GM18507 (cell line): ENCODE data around the gene KLRG1.

ENCODE experiments used
- DNase-seq: peaks from one replicate; pipeline ENCODE4 v3.0.0; 2011; ENCODE audit warnings: low read depth; ENCODE audit not compliant: insufficient read length; ENCODE audit errors: extremely low spot score
- FAIRE-seq: peaks from 2 replicates; lab custom pipeline; 2011; peaks lifted over from hg19 to GRCh38; lab: Jason Lieb, UNC

Gene KLRG1

DNA sequence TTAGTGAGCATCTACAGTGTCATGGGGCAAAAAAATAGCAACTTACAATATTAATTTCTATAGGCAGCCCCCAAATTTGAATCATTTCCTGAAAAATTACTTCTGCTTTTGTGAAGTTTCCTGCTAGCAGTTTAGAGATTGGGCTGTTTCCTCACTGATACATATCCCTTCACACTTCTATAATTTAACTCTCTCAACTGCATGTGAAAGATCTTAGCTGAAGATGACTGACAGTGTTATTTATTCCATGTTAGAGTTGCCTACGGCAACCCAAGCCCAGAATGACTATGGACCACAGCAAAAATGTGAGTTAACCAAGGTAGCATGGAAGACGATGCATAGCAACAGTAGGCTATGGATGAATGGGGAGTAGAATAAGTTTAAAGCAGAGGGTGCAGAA is at the start of gene KLRG1:
KLRG1 (plus strand) TSS at position 134 of the 400 bp plus-strand sequence; CDS start at position 224, 90 bp downstream.
- DNase-seq (no peak), FAIRE-seq (peak; percentile 33)

DNA sequence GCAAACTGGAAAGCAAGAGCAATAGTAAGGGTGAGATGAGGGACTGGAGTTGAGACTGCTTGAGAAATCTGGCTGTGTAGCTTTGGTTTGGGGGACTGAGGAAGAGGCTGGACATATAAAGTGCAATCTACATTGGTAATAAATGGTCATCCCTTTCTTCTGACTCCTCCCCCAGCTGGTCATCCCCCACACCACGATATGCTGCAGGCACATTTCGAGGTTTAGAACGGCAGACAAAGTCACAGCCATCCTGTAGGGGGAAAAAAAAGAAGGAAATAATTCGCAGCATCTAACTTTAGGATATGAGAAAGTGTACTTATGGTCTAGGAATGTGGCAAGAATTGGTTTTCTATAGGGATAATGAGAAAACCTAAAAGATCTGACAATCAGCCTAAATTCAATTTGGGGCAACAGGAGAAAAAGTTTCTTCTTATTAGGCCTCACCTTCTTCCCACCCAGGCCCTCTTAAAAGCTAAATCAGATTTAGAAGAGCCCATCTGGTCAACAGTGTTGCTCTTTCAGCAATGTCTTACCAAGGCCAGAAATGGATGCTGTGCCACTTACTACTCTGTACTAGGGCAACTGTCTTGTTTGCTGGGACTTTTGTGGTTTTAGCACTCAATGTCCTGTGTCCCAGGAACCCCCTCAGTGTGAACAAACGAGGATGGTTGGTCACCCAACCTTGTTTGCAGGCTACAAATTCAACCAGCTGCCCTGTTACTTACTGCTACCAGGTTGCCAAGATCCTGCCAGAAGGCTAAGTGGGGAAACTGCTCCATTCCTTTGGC is 47.5 kb upstream of the KLRG1 start:
- no peak for DNase-seq
- no peak for FAIRE-seq

DNA sequence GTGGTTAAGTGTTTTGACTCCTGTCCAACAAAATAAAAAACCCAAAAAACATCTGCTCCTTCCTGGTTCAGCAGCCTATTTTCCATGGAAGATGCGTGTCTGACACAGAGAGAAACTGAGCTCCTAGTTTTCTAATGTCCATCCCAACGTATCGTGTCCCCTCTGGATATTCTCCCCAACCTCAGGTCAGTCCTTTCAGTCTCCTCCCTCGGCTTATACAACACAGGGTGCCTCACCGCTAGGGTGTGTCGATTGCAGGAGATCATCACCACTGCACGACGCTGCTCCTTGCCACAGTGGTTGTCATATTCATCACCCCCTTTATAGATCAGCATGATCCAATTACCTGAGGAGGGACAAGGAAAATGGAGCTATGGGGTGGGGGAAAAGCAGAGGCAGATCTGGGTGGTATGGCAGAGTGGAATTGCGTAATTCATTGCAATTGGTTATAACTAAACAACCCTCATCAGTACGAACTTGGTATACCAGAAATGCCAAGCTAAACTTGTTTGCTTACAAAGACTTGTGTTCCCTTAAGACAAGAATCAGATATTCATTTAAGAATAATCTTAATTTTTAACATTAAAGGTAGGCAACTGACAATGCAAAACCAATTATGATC is 45.7 kb upstream of the KLRG1 start:
- DNase-seq (no peak), FAIRE-seq (no peak)

DNA sequence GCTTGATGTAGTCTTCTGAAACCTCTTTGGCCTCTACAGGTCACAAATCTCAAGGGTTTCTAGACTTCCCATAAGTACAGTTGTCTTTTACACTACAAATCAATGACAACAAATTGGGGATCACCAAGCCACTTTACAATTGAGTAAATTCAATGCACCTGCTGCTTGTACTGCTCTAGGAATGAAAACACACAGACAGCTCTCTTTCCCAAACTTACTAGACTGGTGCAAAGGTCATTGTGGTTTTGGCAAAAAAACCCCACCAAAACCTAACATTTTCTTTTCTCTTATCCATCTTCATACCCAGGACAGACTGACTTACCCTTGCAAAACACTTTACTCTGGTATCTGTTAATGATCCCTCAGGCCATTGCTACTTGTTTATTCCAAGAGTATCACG is 42.6 kb upstream of the KLRG1 start:
- DNase-seq (no peak), FAIRE-seq (peak; percentile 74)

DNA sequence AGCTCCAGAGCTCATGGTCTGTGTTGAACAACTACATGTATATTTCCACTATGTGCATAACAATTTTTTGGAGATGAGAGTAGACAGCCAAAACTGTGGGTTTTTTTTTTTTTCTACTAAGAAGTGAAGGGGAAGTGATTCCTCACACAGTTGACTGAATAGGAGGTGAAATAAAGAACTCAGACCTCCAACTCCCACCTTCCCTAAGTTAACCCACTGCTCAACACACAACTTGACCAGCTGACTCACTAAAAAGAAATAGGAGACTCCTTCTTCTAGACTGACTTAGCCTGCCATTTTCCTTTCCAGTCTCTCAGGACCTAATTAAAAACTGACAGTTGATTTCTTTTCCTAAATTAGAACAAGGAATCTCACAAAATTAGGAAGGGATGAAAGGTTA is 41.6 kb upstream of the KLRG1 start:
- FAIRE-seq (peak; percentile 41), DNase-seq (no peak)

DNA sequence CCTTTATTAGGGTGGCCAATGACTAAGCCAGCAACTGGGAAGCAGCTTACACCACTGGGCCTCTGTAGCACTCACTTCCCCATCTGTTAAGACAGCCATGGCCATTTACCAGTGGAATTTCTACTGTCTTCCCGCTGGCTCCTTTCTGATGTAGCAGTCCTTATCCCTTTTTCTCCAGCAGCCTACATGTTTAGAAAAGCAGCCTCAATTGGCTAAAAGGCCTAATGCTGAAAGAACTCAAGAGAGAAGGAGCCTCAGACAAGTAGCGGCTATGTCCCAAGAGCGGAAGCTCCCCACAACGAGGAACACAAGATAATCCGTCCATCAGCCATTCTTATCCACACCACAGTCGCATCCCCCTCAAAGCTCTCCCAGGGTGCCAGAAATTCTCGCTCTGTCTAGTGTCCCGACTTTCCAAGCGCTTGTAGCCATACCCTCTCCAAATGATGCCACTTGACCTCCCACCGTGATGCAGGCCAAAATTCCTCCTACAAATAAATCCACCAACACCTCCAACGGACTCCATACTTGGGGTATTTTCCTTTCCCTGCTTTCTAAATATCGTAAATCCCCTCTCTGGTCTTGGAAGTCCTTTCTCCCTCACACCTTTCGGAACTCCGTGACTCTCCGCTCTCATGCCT is 40.5 kb upstream of the KLRG1 start:
- FAIRE-seq (peak; percentile 54), DNase-seq (no peak)

DNA sequence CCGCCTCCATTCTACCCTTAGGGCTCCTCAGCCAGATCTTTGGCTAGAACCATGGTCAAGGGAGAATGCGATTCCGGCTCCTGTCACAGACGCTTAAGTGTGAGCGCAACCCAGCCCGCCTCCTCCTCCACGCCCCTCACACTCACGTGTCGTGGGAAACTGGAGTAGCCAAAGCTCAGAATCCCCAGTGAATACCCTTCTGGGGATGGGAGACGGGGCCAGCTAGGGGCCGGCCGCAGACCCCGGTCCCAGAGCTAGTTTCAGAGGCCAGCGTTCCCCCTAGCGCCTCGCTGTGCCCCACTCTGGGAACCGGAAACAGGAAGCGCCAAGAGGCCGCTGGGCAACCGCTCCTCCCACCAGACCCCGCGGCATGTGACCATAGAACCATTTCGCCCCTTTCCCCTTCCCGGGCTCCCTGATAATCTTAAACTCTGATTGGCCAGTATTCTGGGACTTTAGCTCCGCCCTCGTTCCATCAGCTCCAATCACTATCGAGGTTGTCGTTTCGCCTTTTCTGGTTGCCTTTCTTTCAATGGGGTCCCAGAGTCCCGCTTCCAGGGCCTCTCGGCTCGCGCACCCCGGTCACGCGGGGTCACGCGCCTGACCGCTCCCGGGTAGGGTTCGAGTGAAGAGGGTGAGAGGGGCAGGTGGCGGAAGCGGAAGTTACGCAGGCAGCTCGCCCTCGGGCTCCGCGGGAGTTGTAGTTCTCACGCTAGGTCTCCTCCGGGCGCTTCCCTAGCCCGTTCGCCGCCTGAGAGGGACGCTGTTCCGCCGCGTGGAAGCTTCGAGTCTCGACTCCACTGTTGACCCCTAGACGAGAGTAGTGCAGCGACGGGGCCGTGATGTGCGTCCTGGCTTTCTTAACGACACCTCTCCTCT is 39.8 kb upstream of the KLRG1 start, which contains the start of gene M6PR:
M6PR (minus strand) TSS at position 304 of the 879 bp plus-strand sequence. CDS start 3,241 bp downstream, outside the sequence.
- DNase-seq (peak; percentile 89), FAIRE-seq (peak; percentile 98)

DNA sequence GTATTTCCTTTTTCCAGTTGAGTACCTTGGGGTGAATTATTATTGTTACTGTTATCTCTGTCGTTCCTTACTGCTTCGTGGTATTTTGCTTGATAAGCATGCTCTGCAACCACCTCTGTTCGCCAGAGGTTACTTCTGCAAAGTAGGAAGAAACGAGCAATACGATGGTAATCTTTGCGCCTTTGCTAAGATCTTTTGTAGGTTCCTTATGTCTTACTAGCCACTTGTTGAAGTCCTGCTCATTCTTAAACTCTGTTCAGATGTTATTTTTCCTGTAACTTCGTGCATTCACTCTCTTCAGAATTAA is 39.2 kb upstream of the KLRG1 start:
- no peak for FAIRE-seq
- DNase-seq = no peak

DNA sequence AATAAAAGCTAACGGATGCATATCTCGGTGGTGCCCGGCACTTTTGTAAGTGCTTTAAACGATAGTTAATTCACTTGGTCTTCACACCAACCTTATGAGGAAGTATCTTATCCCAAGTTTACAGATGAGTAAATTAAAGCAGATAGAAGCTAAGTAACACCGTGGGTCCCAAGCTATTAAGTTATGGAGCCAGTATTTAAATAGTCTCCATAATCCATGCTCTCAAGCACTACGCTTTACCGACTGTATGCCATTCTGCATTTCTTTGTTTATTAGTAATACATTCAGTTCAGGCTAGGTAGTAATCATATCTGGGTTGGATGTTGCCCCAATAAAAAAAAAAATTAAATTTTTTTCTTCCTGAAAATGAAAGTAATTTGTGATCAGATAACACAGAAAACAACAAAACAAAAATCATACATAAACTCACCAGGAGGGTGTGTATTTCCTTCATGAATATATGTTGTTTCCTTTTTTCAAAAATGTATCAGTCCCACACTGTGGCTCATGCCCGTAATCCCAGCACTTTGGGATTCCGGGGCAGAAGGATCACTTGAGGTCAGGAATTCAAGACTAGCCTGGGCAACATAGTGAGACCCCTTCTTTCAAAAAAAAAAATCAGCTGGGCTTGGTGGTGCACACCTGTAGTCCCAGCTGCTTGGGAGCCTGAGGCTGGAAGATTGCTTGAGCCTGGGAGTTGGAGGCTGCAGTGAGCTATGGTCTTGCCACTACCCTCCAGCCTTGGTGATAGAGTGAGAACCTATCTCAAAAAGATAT is 38.5 kb upstream of the KLRG1 start:
- peak; percentile 69 for FAIRE-seq
- DNase-seq = no peak

DNA sequence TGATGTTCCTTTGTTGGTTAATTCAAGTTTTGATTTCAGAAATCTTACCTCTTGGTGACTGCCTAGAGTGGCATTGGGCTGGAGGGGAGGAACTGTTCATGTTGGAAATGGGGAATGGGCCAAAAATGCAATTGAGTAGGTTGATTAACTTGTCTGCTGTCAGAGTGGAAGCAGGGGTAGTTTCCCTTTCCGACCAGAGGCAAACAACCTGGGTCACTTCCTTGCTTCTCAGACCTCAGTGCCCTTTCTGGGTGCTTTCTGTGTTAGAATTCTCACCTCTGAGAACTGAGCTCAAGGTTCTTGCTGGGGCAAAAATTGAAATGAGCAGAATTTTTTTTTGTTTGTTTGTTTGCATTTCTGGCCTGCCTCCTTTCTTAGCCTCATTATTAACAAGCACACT is 37.6 kb upstream of the KLRG1 start:
- DNase-seq (no peak), FAIRE-seq (peak; percentile 58)

DNA sequence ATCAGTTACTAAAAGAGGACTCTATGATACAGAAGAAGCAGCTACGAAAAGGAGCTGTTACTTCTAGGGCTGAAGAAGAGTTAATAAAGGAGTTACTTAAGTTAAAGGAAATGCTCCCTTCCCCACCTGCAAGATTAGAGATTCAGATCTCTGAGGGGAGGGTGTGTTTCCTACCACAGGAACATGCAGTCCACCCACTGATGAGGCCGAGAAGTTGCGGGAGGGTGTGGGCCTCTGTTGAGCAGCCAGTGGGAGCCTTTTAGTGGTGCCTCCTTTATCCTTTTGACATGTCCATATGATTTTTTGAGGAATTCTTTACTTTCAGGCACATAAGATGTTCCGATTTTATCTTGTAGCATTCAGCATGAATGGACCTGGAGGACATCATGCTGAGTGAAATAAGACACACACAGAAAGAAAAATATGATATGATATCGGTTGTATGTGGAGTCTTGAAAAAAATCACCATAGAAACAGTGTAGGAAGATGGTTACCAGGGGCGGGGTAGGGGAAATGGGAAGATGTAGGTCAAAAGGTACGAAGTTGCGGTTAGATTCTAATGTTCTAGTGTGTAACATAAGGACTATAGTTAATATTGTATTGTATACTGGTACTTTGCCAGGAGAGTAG is 35.5 kb upstream of the KLRG1 start:
- FAIRE-seq (no peak), DNase-seq (no peak)

DNA sequence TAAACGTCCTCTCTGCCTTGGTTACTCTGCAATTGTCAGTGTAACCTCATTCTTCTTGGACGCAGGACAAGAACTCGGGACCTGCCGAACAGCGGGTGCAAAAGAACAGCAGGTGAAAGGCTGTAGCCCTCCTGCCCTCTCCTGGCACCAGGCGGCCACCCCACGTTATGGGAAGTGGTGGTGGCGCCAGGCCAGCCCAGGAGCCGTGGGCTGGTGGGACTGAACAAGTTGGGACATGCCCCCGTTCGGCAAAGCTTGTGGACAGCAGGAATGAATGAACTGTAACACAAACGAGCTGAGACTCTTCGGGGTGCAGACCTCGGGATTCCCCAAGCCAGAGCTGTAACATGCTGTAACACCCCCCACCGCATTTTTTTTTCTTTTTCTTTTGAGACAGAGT is 33.3 kb upstream of the KLRG1 start:
- FAIRE-seq = no peak
- DNase-seq = no peak

DNA sequence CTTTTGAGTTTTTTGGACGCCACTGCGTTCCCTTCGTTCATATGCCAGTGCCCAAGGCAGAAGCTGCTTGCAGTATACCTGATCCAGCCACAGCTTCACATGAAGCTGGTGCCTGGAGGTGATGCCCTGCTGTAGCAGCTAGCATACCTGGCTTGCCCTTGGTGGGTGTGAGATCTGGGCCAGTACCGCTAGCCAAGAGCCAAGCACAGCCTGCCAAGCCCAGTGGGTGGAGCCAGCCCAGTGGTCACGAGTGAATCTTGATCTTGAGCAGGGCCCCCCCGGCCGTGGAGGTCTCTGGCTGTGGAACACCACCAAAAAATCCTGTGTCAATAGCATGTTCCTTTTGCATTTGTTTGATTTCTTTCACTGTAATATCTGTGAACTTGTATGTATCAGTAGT is 32.6 kb upstream of the KLRG1 start:
- no peak for FAIRE-seq

DNA sequence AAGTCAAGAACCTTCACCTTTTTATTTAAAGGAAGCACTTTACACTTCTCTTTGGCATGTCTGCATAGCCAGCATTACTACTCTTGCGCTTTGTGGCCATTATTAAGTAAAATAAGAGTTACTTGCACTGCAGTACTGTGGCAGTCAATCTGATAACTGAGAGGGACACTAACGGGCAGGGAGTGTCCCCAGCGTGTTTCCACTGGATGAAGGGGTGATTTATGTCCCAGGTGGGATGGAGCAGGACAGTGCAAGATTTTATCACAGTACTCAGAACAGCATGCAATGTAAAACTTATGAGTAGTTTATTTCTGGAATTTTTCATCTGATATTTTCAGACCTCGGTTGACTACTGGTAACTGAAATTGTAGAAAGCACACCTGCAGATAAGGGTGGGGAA is 31.8 kb upstream of the KLRG1 start:
- no peak for FAIRE-seq

More for the DNA sequence above, 32.6 kb upstream of the KLRG1 start:
- no peak for DNase-seq

DNA sequence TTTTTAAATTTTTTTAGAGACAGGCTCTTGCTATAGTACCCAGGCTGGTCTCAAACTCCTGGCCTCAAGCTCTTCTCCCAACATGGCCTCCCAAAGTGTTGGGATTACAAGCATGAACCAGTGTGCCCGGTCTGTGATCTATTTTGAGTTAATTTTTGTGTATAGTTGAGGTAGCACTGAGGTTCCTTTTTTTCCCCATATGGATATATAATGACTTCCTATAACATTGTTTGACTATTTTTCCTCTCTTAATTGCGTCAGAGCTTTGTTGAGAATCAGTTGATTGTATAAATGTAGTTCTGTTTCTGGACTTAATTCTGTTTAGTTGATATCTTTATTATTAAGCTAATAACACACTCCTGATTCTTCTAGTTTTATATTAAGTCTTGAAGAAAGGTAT is 31.3 kb upstream of the KLRG1 start:
- FAIRE-seq (peak; percentile 26), DNase-seq (no peak)

More for the DNA sequence above, 31.8 kb upstream of the KLRG1 start:
- DNase-seq = no peak

DNA sequence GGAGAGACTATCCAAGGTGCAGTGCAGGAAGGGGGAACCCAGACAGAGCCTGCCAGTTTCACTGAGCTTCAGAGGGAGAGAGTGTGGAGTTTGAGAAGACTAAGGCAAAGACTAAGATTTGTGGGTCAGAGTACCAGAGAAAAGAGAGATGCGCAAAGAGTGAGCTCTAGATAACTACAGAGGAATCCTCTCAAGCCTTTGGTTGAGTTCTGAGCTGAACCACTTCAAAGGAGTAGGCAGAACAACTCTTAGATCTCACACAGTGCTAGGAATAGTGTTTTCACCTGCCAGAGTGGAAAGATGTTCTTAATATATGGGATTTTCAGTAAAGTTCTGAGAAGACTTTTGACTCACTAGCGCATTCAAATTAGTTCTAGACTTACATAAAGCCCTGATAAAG is 29.2 kb upstream of the KLRG1 start:
- DNase-seq (no peak), FAIRE-seq (no peak)

DNA sequence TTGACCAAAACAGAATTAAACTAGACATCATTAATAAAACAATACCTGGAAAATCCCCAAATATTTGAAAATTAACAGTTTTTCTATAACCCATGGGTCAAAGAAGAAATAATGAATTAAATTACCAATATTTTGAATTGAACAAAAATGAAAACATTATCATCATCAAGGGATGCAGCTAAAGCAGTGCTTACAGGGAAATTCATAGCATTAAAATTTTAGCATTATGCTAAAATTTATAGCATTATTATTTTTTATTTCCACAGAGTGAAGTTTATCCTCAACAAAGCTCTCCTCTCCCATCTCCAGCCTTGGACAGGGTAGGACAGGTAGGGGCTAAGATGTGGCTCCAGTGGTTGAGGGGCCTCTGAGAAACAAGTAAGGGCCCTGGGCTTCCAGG is 20.6 kb upstream of the KLRG1 start:
- no peak for DNase-seq
- FAIRE-seq = no peak

DNA sequence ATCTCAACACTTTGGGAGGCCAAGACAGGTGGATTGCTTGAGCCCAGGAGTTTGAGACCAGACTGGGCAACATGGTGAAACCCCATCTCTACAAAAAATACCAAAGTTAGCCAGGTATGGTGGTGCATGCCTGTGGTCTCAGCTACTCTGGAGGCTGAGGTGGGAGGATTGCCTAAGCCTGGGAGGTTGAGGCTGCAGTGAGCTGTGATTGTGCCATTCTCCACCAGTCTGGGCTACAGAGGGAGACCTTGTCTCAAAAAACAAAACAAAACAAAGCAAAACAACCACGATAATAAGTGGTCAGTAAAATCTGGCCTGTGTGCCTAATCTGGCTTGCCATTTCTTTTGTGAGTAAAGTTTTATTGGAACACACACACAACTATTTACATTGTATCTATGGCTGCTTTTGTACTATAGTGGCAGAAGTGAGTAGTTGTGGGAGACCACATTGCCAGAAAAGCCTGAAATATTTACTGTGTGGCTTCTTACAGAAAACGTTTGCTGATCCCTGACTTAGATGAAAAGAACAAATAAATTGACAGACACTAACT is 19.4 kb upstream of the KLRG1 start:
- no peak for DNase-seq
- FAIRE-seq = no peak
